Activated B cell treated with CpG ODN at 0.5 μM for 24 hours (primary cell): Measurements from ENCODE around the gene FAM174C. TPM values are rescaled to one million over a fixed set of nuclear protein-coding genes. Genes with fewer than 3 reads are reported as not detected.
A peak's percentile ranks its signal among the peaks of the same experiment; 100 is the strongest.

Experiments used
- ATAC-seq: fragments of 200-7000 bp; cut with Tn5 transposase; one replicate; pipeline ENCODE4 v1.10.0; 2021; ENCODE audit warnings: low read depth, mild to moderate bottlenecking, moderate library complexity
- CTCF ChIA-PET: fragments of 350-600 bp; sonication (Branson Sonifier 250); formaldehyde crosslinking; loops from one replicate; lab custom pipeline; 2021; ENCODE audit warnings: antibody characterized with exemption; lab: Charles Lee
- POLR2A ChIA-PET: fragments of 350-600 bp; sonication (Branson Sonifier 250); formaldehyde crosslinking; loops from one replicate; lab custom pipeline; 2021; ENCODE audit warnings: antibody characterized with exemption; lab: Charles Lee
- DNase-seq: peaks from one replicate; pipeline ENCODE4 v3.0.0; 2022
- H3K27ac Mint-ChIP-seq: one replicate; pipeline ENCODE4 v1.8.0; 2020; ENCODE audit warnings: mixed read lengths
- H3K27me3 Mint-ChIP-seq: one replicate; pipeline ENCODE4 v1.8.0; 2021; ENCODE audit warnings: mixed read lengths
- H3K36me3 Mint-ChIP-seq: one replicate; pipeline ENCODE4 v1.8.0; 2021; ENCODE audit warnings: low read depth, mixed read lengths
- H3K4me1 Mint-ChIP-seq: one replicate; pipeline ENCODE4 v1.8.0; 2021; ENCODE audit warnings: mixed read lengths
- H3K4me3 Mint-ChIP-seq: one replicate; pipeline ENCODE4 v1.8.0; 2020; ENCODE audit warnings: mild to moderate bottlenecking, mixed read lengths
- H3K9me3 Mint-ChIP-seq: one replicate; pipeline ENCODE4 v1.8.0; 2020; ENCODE audit warnings: mixed read lengths
- intact Hi-C: fragments of 100-400 bp; cut with micrococcal nuclease; formaldehyde crosslinking; loops from one replicate; pipeline ENCODE4 v1.15.1; 2024
- total RNA-seq: library from RNA; stranded (reverse); gene quantifications from 2 replicates; pipeline ENCODE4 v1.2.3, GENCODE V29; 2022
- TF ChIP-seq, protein P1 (sequence below): fragments of 200-600 bp; IDR thresholded peaks from one replicate; pipeline ENCODE4 v1.8.0; 2022; ENCODE audit warnings: antibody characterized with exemption, mild to moderate bottlenecking

FAM174C gene
- total RNA-seq, 1 donor from 2014 or later = 47.9 TPM

DNA sequence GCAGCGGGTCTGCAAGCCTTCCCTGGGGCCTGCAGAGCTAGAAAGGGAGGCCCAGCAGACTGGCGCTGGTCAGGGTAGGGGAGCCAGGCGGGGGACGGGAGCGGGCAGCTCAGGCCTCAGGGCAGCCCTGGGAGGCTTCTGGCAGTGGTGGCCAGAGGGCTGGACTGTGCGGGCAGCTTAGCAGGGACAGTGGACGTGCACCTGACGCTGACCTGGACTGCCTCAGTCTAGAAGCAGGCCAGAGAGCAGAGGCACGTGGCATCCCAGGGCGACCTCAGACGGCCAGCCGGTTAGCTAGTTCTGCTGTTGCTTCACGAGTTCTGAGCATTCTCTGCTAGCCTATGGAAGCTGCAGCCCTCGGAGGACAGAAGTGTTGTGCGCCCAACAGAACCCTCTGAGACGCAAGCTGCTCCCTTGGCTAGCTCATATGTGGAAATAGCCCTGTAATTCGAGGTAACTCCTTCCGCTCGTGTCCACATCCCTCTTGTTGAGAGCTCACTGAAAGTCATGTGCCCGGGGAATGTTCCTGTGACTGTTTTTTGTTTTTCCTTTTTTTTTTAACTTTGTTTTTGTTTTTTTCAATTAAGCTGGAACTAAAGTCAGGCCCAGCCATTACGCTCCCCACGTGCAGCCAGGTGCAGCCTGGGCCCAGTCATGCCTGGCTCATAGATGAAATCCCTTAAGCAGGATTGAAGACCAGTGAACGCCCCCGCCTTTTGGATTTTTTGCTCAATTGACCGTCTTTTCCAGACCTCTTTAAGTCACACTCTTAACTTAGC, 1.9 kb upstream of the FAM174C start:
- ChIA-PET CTCF (interaction anchor here (2.9 kb wide), 1 partner anchor 29 kb away, joined by 14 read pairs; no protein-coding TSS in a partner anchor), POLR2A (interaction anchor here (0.6 to 4.0 kb wide), 12 partner anchors 8 to 780 kb away, joined by 3 to 33 read pairs (median 6); no protein-coding TSS in a partner anchor)
- Mint-ChIP-seq H3K27ac (peak overlapping the region; percentile 63), H3K27me3 (no peaks in the 10 kb centered on the region), H3K9me3 (no peaks in the 10 kb centered on the region), H3K4me1 (peaks cover 57% of the 10 kb centered on the region), H3K36me3 (peaks cover 59% of the 10 kb centered on the region), H3K4me3 (peak overlapping the region; percentile 44)
- intact Hi-C loops = no loop called here
- ATAC-seq (no peak), DNase-seq (no peak)
- TF ChIP-seq, protein P1, sequence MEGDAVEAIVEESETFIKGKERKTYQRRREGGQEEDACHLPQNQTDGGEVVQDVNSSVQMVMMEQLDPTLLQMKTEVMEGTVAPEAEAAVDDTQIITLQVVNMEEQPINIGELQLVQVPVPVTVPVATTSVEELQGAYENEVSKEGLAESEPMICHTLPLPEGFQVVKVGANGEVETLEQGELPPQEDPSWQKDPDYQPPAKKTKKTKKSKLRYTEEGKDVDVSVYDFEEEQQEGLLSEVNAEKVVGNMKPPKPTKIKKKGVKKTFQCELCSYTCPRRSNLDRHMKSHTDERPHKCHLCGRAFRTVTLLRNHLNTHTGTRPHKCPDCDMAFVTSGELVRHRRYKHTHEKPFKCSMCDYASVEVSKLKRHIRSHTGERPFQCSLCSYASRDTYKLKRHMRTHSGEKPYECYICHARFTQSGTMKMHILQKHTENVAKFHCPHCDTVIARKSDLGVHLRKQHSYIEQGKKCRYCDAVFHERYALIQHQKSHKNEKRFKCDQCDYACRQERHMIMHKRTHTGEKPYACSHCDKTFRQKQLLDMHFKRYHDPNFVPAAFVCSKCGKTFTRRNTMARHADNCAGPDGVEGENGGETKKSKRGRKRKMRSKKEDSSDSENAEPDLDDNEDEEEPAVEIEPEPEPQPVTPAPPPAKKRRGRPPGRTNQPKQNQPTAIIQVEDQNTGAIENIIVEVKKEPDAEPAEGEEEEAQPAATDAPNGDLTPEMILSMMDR = no peak

DNA sequence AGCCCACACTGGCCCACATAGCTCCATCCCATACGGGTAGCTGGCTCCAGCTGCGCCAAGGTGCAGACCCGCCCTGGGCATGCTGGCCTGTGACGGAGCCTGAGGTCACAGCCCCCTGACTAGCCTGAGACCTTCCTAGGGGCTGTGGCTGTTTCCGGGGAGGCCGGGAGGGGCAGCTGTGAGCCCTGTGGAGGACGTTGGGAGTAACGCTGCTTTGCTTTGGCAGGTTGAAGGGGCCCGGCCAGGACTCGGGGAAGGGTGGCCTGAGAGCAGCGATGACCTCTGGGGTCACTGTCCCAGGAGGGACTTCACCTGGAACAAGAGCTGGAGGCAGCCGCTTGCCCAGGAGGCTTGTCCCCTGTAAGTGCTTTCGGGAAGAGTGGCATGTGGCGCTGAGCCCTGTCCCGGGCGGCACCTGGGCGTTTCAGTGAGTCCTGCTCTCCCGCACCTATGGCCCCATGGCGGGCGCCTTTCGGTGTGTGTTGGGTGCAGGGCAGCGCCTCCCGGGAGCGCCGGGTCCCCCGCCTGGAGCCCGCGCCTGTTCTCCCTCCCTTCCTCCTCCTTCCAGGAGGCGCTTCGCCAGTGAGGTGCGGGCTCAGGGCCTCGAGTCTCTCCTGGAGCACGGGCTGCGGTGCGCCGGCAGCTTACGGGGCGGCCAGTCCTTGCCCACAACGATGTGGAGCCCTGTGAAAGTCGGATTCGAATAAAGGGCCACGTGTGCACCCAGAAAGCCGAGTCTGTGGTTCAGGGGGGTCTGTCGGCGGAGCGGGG, 1.1 kb upstream of the FAM174C start:
- peaks cover 50% of the 10 kb centered on the region for H3K4me1 Mint-ChIP-seq
- CTCF ChIA-PET = interaction anchor here (2.9 kb wide), 1 partner anchor 30 kb away, joined by 14 read pairs; no protein-coding TSS in a partner anchor
- DNase-seq (no peak), ATAC-seq (no peak)
- no peaks in the 10 kb centered on the region for H3K9me3 Mint-ChIP-seq
- H3K27me3 Mint-ChIP-seq = no peaks in the 10 kb centered on the region
- peak overlapping the region; percentile 35 for H3K4me3 Mint-ChIP-seq
- POLR2A ChIA-PET = interaction anchor here (0.6 to 4.0 kb wide), 6 partner anchors 9 to 197 kb away, joined by 4 to 33 read pairs (median 9); no protein-coding TSS in a partner anchor
- H3K27ac Mint-ChIP-seq = peak overlapping the region; percentile 63
- intact Hi-C loops = no loop called here
- H3K36me3 Mint-ChIP-seq = peaks cover 62% of the 10 kb centered on the region
- TF ChIP-seq, protein P1 = no peak

DNA sequence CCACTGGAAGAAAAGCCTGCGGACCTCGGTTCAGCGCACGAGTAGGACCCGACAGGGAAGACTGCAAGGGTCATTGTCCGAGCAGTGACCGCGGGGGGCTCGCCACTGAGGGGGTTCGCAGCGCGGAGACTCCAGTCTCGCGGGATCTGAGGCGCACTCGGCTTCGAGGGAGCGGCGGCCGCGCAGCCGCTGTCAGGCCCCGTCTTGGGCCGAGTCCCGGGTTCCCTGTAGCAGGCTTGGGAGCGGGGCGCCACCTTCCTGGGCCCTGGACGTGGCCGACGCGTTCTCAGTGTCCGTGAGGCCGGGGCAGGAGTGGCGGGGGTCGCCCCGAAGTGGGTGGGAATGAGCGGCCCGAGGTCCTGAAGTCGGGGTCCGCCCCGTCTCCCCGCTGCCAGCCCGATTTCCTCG, 474 bp upstream of the FAM174C start:
- peaks cover 54% of the 10 kb centered on the region for H3K4me1 Mint-ChIP-seq

DNA sequence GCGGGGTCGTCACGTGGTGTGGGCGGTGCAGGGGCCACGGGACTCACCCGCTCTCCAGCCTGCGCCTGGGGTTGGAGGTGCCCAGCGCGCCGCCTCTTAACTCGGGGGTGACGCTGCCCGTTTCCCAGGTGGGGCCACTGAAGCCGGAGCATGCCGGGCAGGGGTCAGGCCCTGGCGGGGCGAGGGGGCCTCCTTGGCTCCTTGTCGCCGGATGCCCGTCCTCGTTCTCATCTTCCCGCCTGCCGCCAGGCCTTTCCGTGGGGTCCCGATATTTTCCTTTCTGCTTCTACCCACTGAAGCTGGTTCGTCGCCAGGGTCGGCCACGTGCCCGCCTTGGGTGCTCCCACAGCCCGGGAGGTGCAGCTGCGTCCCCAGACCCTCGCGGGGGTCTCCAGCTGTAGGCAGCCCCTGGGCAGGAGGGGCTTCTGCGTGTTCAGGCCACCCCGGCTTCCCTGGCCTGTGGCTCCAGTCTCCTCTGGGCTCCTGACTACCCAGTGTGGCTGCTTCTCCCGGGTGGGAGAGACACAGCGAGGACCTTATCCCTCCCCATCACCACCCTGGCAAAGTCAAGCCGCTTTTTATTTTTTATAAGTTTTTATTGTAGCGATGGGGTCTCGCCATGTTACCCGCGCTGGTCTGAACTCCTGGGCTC, 772 bp downstream of the FAM174C start:
- no peaks in the 10 kb centered on the region for H3K27me3 Mint-ChIP-seq
- POLR2A ChIA-PET = interaction anchor here (0.7 to 1.8 kb wide), 5 partner anchors 17 to 60 kb away, joined by 3 to 17 read pairs (median 5); no protein-coding TSS in a partner anchor
- DNase-seq = no peak
- H3K4me3 Mint-ChIP-seq = peak overlapping the region; percentile 84
- TF ChIP-seq, protein P1 = no peak
- H3K27ac Mint-ChIP-seq = peak overlapping the region; percentile 88
- ATAC-seq = no peak
- H3K4me1 Mint-ChIP-seq = peaks cover 44% of the 10 kb centered on the region
- H3K36me3 Mint-ChIP-seq = peaks cover 59% of the 10 kb centered on the region
- H3K9me3 Mint-ChIP-seq = no peaks in the 10 kb centered on the region
- CTCF ChIA-PET = interaction anchor here (1.8 kb wide), 1 partner anchor 32 kb away, joined by 14 read pairs; no protein-coding TSS in a partner anchor
- intact Hi-C loops = loop anchor here (1.0 to 5.0 kb wide), 4 partner anchors 81 to 536 kb away; partner anchors contain the start of genes ATP8B3, RPS15 and UQCR11

More for the DNA sequence above, 474 bp upstream of the FAM174C start:
- H3K9me3 Mint-ChIP-seq = no peaks in the 10 kb centered on the region
- intact Hi-C loops = loop anchor here (1.0 to 5.0 kb wide), 4 partner anchors 82 to 537 kb away; partner anchors contain the start of genes ATP8B3, RPS15 and UQCR11
- CTCF ChIA-PET = interaction anchor here (1.0 to 1.8 kb wide), 3 partner anchors 8 to 31 kb away, joined by 3 to 14 read pairs (median 4); no protein-coding TSS in a partner anchor
- H3K27ac Mint-ChIP-seq = no peak overlapping the region
- peak overlapping the region; percentile 46 for H3K4me3 Mint-ChIP-seq
- ATAC-seq = no peak
- TF ChIP-seq, protein P1 = no peak
- H3K27me3 Mint-ChIP-seq = no peaks in the 10 kb centered on the region
- POLR2A ChIA-PET = interaction anchor here (0.6 to 2.0 kb wide), 20 partner anchors 9 to 615 kb away, joined by 3 to 30 read pairs (median 4); partner anchors contain the start of genes ABCA7, MED16, REEP6 and RNU6-2
- peaks cover 66% of the 10 kb centered on the region for H3K36me3 Mint-ChIP-seq
- no peak for DNase-seq
